ENCODE results near the gene SRGAP3.

The SRGAP3 gene

DNA sequence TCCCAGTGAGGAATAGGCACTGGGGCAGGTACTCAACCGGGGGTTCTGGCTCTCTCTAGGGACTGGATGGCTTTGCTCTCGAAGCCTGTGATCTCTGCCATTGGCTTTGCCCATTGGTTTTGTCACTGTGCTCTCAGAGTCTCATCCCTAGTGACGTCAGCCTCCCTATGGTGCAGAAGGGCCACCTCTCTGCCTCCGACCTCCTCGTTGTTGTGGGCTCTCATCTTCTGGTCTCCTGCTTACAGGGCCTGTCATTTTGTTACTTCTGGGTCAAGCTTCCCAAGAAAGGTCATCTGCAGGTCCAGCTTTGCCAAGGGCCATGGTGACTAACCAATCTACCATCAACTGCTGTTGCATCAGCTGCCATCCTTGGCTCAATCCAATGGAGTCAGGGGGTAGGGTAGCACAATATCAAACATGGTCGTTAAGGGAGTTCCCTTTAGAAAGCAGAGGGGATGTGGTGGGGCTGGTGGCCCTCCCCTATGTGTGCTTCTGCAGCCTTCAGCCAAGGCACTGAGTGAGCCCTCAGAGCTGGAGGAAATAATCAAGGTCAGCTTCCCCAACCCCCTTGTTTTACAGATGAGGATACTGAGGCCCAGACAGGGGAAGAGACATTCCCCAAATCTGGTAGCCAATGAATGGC is 272.8 kb downstream of the SRGAP3 start:
- Mint-ChIP-seq H3K27me3 (ENCODE audit: low read depth) (peaks cover 6% of the 10 kb centered on the region), H3K36me3 (ENCODE audit: low read depth) (no peaks in the 10 kb centered on the region), H3K9me3 (no peaks in the 10 kb centered on the region), H3K4me3 (no peak overlapping the region), H3K4me1 (ENCODE audit: low read depth) (no peaks in the 10 kb centered on the region), H3K27ac (no peak overlapping the region)
- DNase-seq (ENCODE audit: low spot score): no peak

DNA sequence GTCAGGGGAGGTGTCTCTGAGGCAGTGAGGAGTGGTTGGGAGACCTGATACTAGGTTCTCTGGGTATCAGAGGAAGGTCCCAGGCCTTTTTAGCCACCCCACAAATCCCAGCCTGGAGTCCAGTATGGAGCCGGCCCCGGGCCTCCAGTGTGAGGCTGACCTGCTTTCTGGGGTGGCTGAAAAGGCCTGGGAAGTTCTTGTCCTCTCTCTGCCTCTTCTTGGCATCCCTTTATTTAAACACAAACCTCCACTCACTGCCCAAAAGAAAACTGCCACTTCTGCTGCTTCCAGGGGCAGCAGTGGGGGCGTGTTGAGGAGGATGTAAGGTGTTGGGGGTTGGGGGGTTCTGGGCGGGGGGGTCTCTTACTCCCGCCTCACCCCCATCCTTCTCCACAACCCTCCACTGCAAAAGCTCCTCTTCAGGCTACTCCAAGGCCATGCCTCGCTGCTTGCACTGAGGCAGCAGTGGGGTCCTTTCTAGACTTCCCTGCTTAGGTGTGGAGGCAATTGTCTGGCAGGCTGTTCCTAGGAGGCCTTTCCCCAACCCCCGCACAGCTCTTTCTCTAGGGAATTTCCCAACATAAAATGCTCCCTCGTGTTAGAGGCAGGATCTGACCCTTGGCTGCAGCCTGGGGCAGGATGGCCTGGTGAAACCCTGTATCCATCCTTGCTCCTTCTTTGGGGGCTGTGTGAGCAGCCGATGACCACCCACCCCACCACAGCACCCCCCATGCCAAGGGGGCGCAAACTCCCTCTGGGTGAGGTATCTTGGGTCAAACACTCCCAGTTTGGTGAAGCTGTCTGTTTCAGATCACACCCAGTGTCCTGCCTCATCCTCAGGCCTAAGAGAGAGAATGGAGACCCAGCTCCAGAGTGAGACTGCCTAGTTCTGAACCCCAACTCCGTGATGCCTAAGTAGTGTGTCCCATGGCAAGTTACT is 274.1 kb downstream of the SRGAP3 start:
- Mint-ChIP-seq H3K4me1 (ENCODE audit: low read depth) (peaks cover 2% of the 10 kb centered on the region), H3K9me3 (no peaks in the 10 kb centered on the region), H3K27ac (no peak overlapping the region), H3K4me3 (no peak overlapping the region), H3K27me3 (ENCODE audit: low read depth) (peaks cover 5% of the 10 kb centered on the region), H3K36me3 (ENCODE audit: low read depth) (no peaks in the 10 kb centered on the region)
- no peak for DNase-seq (ENCODE audit: low spot score)

GRCh38 chr3:8974458-8974857 is 275.0 kb downstream of the SRGAP3 start:
- H3K9me3 Mint-ChIP-seq: no peaks in the 10 kb centered on the region

DNA sequence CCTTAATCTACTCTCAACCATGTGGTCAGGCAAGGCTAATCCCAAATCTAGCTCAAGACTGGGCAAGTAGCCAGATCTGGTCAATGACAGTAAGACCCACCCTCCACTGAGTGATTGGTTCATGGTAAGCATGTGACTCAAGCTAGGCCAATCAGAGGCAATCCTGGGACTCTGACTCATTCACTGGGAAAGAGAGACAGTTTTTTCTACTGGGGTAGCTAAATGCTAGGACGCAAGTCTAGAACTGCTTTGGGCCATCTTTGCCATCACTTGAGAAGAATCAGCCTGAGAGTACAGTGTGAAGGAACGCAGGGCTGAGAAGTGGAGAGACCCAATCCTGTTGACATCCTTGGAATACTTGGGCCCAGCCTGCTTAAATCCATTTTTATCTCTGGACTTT is 276.8 kb downstream of the SRGAP3 start:
- H3K36me3 Mint-ChIP-seq (ENCODE audit: low read depth): no peaks in the 10 kb centered on the region
- H3K9me3 Mint-ChIP-seq: no peaks in the 10 kb centered on the region
- peaks cover 2% of the 10 kb centered on the region for H3K4me1 Mint-ChIP-seq (ENCODE audit: low read depth)
- no peak for DNase-seq (ENCODE audit: low spot score)
- no peaks in the 10 kb centered on the region for H3K27me3 Mint-ChIP-seq (ENCODE audit: low read depth)
- no peak overlapping the region for H3K4me3 Mint-ChIP-seq
- no peak overlapping the region for H3K27ac Mint-ChIP-seq

More at GRCh38 chr3:8974458-8974857, 275.0 kb downstream of the SRGAP3 start:
- Mint-ChIP-seq H3K4me3 (no peak overlapping the region), H3K27ac (no peak overlapping the region), H3K36me3 (ENCODE audit: low read depth) (no peaks in the 10 kb centered on the region), H3K4me1 (ENCODE audit: low read depth) (peaks cover 2% of the 10 kb centered on the region), H3K27me3 (ENCODE audit: low read depth) (no peaks in the 10 kb centered on the region)
- no peak for DNase-seq (ENCODE audit: low spot score)

- Mint-ChIP-seq H3K27ac (no peak overlapping the region), H3K4me3 (no peak overlapping the region), H3K36me3 (ENCODE audit: low read depth) (no peaks in the 10 kb centered on the region), H3K9me3 (no peaks in the 10 kb centered on the region), H3K4me1 (ENCODE audit: low read depth) (peaks cover 2% of the 10 kb centered on the region), H3K27me3 (ENCODE audit: low read depth) (peaks cover under 1% of the 10 kb centered on the region)
- peak; percentile 54 for DNase-seq (ENCODE audit: low spot score)
Measured at GRCh38 chr3:8970971-8971589, 278.4 kb downstream of the SRGAP3 start.

- Mint-ChIP-seq H3K27me3 (ENCODE audit: low read depth) (peaks cover 3% of the 10 kb centered on the region), H3K4me3 (no peak overlapping the region), H3K4me1 (ENCODE audit: low read depth) (peaks cover 2% of the 10 kb centered on the region), H3K36me3 (ENCODE audit: low read depth) (no peaks in the 10 kb centered on the region), H3K27ac (no peak overlapping the region), H3K9me3 (no peaks in the 10 kb centered on the region)
- DNase-seq (ENCODE audit: low spot score): no peak
Measured at GRCh38 chr3:8969241-8969640, 280.2 kb downstream of the SRGAP3 start.

DNA sequence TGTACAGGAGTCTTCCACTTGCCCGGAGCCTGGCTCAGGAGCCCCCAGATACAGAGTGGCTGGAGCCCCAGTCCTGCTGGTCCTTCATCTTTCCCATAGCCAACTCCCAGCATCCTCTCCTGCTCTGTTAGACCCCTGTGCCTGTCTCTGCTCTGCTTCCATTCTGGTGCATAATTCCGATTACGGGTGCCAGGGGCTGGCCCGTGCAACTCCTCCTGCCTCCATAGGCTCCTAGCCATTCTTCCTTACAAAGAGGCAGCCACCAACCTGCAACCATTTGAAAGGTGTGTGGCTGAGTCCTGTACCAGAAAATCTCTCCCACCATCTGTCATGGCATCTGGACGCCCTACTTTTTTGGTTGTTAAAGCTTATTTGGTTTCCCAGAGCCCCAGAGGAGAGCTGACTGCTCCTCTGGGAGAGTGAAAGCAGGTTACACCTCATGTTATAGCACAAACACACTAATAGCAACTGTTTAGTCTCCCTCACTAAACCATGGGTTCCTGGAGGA is 281.0 kb downstream of the SRGAP3 start:
- DNase-seq (ENCODE audit: low spot score): no peak
- Mint-ChIP-seq H3K9me3 (no peaks in the 10 kb centered on the region), H3K36me3 (ENCODE audit: low read depth) (no peaks in the 10 kb centered on the region), H3K27me3 (ENCODE audit: low read depth) (peaks cover 3% of the 10 kb centered on the region), H3K4me3 (no peak overlapping the region), H3K4me1 (ENCODE audit: low read depth) (peaks cover 3% of the 10 kb centered on the region), H3K27ac (no peak overlapping the region)

GRCh38 chr3:8967553-8967952 is 281.9 kb downstream of the SRGAP3 start:
- Mint-ChIP-seq H3K36me3 (ENCODE audit: low read depth) (no peaks in the 10 kb centered on the region), H3K4me1 (ENCODE audit: low read depth) (peaks cover 6% of the 10 kb centered on the region), H3K4me3 (no peak overlapping the region), H3K9me3 (no peaks in the 10 kb centered on the region), H3K27me3 (ENCODE audit: low read depth) (peaks cover 5% of the 10 kb centered on the region), H3K27ac (no peak overlapping the region)
- DNase-seq (ENCODE audit: low spot score): no peak

DNA sequence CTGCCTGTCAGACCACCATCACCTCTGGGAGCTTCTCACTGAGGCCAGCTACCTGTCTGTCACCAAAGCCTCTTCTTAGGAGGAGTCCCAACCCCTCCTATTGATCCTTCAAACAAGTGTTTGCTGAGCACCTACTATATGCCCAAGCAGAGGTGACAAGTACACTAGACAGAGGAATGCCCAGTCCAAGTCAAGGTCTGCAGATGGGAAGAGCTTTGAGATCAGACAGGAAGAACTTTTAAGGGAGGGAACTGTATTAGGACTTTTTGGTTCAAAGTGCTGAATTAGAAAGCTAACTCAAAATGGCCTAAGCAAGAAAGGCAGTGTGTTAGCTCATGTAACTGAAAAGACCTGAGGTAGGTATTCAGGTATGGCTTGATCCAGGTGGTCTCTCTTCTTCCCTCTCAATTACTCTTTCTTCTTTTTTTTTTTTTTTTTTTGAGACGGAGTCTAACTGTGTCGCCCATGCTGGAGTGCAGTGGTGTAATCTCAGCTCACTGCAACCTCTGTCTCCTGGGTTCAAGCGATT is 282.6 kb downstream of the SRGAP3 start:
- no peak overlapping the region for H3K4me3 Mint-ChIP-seq

GRCh38 chr3:8966150-8966819 is 283.2 kb downstream of the SRGAP3 start:
- Mint-ChIP-seq H3K9me3 (no peaks in the 10 kb centered on the region), H3K27ac (no peak overlapping the region), H3K4me1 (ENCODE audit: low read depth) (peaks cover 15% of the 10 kb centered on the region), H3K27me3 (ENCODE audit: low read depth) (peaks cover 5% of the 10 kb centered on the region), H3K4me3 (no peak overlapping the region), H3K36me3 (ENCODE audit: low read depth) (peaks cover 2% of the 10 kb centered on the region)
- no peak for DNase-seq (ENCODE audit: low spot score)

More for the DNA sequence above, 282.6 kb downstream of the SRGAP3 start:
- Mint-ChIP-seq H3K36me3 (ENCODE audit: low read depth) (no peaks in the 10 kb centered on the region), H3K27ac (no peak overlapping the region), H3K27me3 (ENCODE audit: low read depth) (peaks cover 5% of the 10 kb centered on the region), H3K4me1 (ENCODE audit: low read depth) (peaks cover 12% of the 10 kb centered on the region), H3K9me3 (no peaks in the 10 kb centered on the region)
- no peak for DNase-seq (ENCODE audit: low spot score)

GRCh38 chr3:8964436-8965370 is 284.7 kb downstream of the SRGAP3 start:
- Mint-ChIP-seq H3K27me3 (ENCODE audit: low read depth) (peaks cover 5% of the 10 kb centered on the region), H3K36me3 (ENCODE audit: low read depth) (peaks cover 14% of the 10 kb centered on the region), H3K4me3 (peak overlapping the region; percentile 92), H3K4me1 (ENCODE audit: low read depth) (peaks cover 27% of the 10 kb centered on the region), H3K9me3 (no peaks in the 10 kb centered on the region), H3K27ac (no peak overlapping the region)
- DNase-seq (ENCODE audit: low spot score): no peak

DNA sequence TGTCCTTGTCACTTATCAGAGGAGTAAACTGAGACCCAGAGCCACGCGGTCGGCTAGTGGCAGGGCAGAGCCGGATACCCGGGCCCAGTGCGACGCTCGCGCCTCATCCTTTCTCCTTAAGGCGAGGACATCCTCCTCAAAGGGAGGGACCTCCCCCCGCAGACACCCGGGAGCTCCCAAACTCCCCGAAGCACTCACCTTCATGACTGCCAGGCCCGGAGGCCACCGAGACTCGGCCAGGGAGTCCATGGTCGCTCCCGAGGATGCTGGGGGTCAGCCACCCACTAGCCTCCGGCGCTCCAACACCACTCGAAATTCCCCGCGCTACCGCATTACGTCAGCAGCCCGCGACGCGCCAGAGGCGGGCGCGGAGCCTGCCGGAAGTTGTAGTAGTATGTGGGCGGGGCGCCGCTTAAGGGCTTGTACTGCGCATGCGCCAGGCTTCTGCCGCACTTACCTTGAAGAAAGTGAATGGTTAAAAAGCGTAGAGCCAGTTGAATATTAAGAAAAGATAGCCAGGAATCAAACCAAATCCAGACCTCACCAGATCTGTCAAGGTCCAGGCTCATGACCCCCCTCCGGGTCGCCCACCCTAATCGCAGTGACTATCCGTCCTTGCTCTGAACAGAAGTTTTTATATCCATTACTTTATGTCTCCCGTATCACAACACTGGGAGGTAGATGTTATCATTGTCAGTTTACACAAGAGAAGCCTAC is 286.2 kb downstream of the SRGAP3 start, which contains the start of gene RAD18:
RAD18 (minus strand) TSS at position 336 of the 717 bp plus-strand sequence; CDS start at position 249, 87 bp downstream.
- peak within 1 kb of the TSS; percentile 96 for H3K27ac Mint-ChIP-seq
- H3K27me3 Mint-ChIP-seq (ENCODE audit: low read depth): peaks cover 5% of the 10 kb centered on the region
- H3K9me3 Mint-ChIP-seq: no peaks in the 10 kb centered on the region

More for the DNA sequence above, 286.2 kb downstream of the SRGAP3 start, which contains the start of gene RAD18:
- H3K36me3 Mint-ChIP-seq (ENCODE audit: low read depth): peaks cover 23% of the 10 kb centered on the region
- H3K4me1 Mint-ChIP-seq (ENCODE audit: low read depth): peaks cover 28% of the 10 kb centered on the region
- peak within 1 kb of the TSS; percentile 92 for H3K4me3 Mint-ChIP-seq
- peak; percentile 94 for DNase-seq (ENCODE audit: low spot score)

Measured in T-helper 2 cell treated with Interferon-gamma antibody and Interleukin-4, amounts not matched to agents 5 μg/mL and 100 μg/mL, for 36 hours (primary cell).